Upper lobe of left lung (tissue), 6 donors: ENCODE measurements around the gene CACNA1H. TPM values are rescaled to one million over a fixed set of nuclear protein-coding genes. Genes with fewer than 3 reads are reported as not detected.

Source experiments
- ATAC-seq, 2 donors: fragments of 200-7000 bp; cut with Tn5 transposase; one replicate each; pipeline ENCODE4 v1.9.1; 2022; ENCODE audit warnings: mild to moderate bottlenecking in 2 of 2, moderate library complexity in 2 of 2; ENCODE audit not compliant: low FRiP score in 2 of 2
- DNase-seq, 2 donors: peaks; one replicate each; pipeline ENCODE4 v3.0.0-alpha.2; 2019 to 2020
- H3K27ac ChIP-seq, 4 donors: fragments of 200-600 bp; sonication (generic); one replicate each; pipeline ENCODE4 v1.5.1; 2016 to 2019
- H3K27me3 ChIP-seq, 4 donors: fragments of 200-600 bp; sonication (generic); one replicate each; pipeline ENCODE4 v1.5.1; 2017 to 2019
- H3K36me3 ChIP-seq, 4 donors: fragments of 200-600 bp; sonication (generic); one replicate each; pipeline ENCODE4 v1.5.1; 2016 to 2019
- H3K4me1 ChIP-seq, 4 donors: fragments of 200-600 bp; sonication (generic); one replicate each; pipeline ENCODE4 v1.5.1; 2018 to 2019
- H3K4me3 ChIP-seq, 4 donors: fragments of 200-600 bp; sonication (generic); one replicate each; pipeline ENCODE4 v1.5.1; 2017 to 2019; ENCODE audit warnings: mild to moderate bottlenecking in 2 of 4, moderate library complexity in 1 of 4
- H3K9me3 ChIP-seq, 4 donors: fragments of 200-600 bp; sonication (generic); one replicate each; pipeline ENCODE4 v1.5.1; 2018 to 2019
- CTCF ChIP-seq, 6 experiments: fragments of 450-650 bp in 4 of 6; fragments of 200-600 bp in 2 of 6; sonication (generic) in 2 of 6; IDR thresholded peaks; one replicate each; pipeline ENCODE4 v1.5.1; 2016 to 2019; ENCODE audit warnings: antibody characterized with exemption in 6 of 6
- EP300 ChIP-seq, 4 donors: sonication (generic); formaldehyde crosslinking; IDR thresholded peaks; one replicate each; pipeline ENCODE4 v1.5.1; 2017; ENCODE audit warnings: antibody characterized with exemption in 4 of 4, control low read depth in 2 of 4
- POLR2A ChIP-seq, 4 donors: fragments of 450-650 bp; IDR thresholded peaks; one replicate each; pipeline ENCODE4 v1.5.1; 2016 to 2017; ENCODE audit warnings: antibody characterized with exemption in 4 of 4, mild to moderate bottlenecking in 2 of 4
- POLR2AphosphoS5 ChIP-seq, 2 donors: sonication (generic); formaldehyde crosslinking; IDR thresholded peaks; one replicate each; pipeline ENCODE4 v1.5.1; 2017; ENCODE audit warnings: antibody characterized with exemption in 2 of 2
- WGBS, 2 donors: methylation state at CpG; one replicate each; pipeline ENCODE4 v1.1.5; 2017 to 2018; 5-methylcytosine and 5-hydroxymethylcytosine counted together
- total RNA-seq, 6 donors: library from RNA; depleted of rRNA in 4 of 6; stranded (reverse); fragments of >200 nt in 4 of 6; gene quantifications; one replicate each; pipeline versions ENCODE4 v1.1.0 to v1.2.1, GENCODE V29; 2016 to 2021
- donor health status: DM: no; HTN: no; CAD: no; lungs with moderate emphysema.
- donor health status: DM: no; HTN: yes; CAD: no; lungs with severe emphysema.

CACNA1H gene
- total RNA-seq, 6 donors from 2014 or later = 6.4 to 46.1 (median 9.3) TPM

GRCh38 chr16:1171854-1172428, 19.0 kb downstream of the CACNA1H start:
- DNase-seq (no peak), ATAC-seq (no peak)
- H3K4me3 ChIP-seq = no peak overlapping the region
- H3K4me1 ChIP-seq = no peaks in the 10 kb centered on the region
- TF ChIP-seq EP300 (IDR thresholded peaks at IDR 0.05) (no peak), POLR2AphosphoS5 (IDR thresholded peaks at IDR 0.05) (no peak), POLR2A (IDR thresholded peaks at IDR 0.05) (no peak), CTCF (IDR thresholded peaks at IDR 0.05) (no peak)
- H3K9me3 ChIP-seq = no peaks in the 10 kb centered on the region
- no peaks in the 10 kb centered on the region for H3K27me3 ChIP-seq
- no peak overlapping the region for H3K27ac ChIP-seq
- no peaks in the 10 kb centered on the region for H3K36me3 ChIP-seq
- 84 to 94% methylated on average over 9 to 36 of the region's 36 CpGs for WGBS, 2 donors

GRCh38 chr16:1172651-1173050, 19.7 kb downstream of the CACNA1H start:
- H3K36me3 ChIP-seq = no peaks in the 10 kb centered on the region
- H3K4me3 ChIP-seq = no peak overlapping the region
- no peaks in the 10 kb centered on the region for H3K9me3 ChIP-seq
- TF ChIP-seq EP300 (IDR thresholded peaks at IDR 0.05) = no peak
- TF ChIP-seq CTCF (IDR thresholded peaks at IDR 0.05) = no peak
- no peak for ATAC-seq
- DNase-seq = no peak
- H3K27ac ChIP-seq = no peak overlapping the region
- no peaks in the 10 kb centered on the region for H3K27me3 ChIP-seq
- 84 to 93% methylated on average over 3 to 13 of the region's 13 CpGs for WGBS, 2 donors
- H3K4me1 ChIP-seq = no peaks in the 10 kb centered on the region

GRCh38 chr16:1173788-1174451, 21.0 kb downstream of the CACNA1H start:
- TF ChIP-seq CTCF (IDR thresholded peaks at IDR 0.05) (no peak), POLR2AphosphoS5 (IDR thresholded peaks at IDR 0.05) (no peak), POLR2A (IDR thresholded peaks at IDR 0.05) (no peak), EP300 (IDR thresholded peaks at IDR 0.05) (no peak)
- H3K9me3 ChIP-seq = no peaks in the 10 kb centered on the region
- ATAC-seq = no peak
- H3K27ac ChIP-seq = no peak overlapping the region
- H3K27me3 ChIP-seq = no peaks in the 10 kb centered on the region
- no peak overlapping the region for H3K4me3 ChIP-seq
- no peaks in the 10 kb centered on the region for H3K36me3 ChIP-seq
- H3K4me1 ChIP-seq = no peaks in the 10 kb centered on the region
- no peak for DNase-seq
- WGBS, 2 donors = 74 to 78% methylated on average over 7 to 11 of the region's 14 CpGs

GRCh38 chr16:1174477-1175357, 21.8 kb downstream of the CACNA1H start:
- DNase-seq = no peak
- H3K4me1 ChIP-seq = no peaks in the 10 kb centered on the region
- 47 to 80% methylated on average over 8 to 37 of the region's 38 CpGs for WGBS, 2 donors
- no peak for TF ChIP-seq CTCF (IDR thresholded peaks at IDR 0.05)
- TF ChIP-seq EP300 (IDR thresholded peaks at IDR 0.05) = no peak
- TF ChIP-seq POLR2A (IDR thresholded peaks at IDR 0.05) = no peak
- no peak for TF ChIP-seq POLR2AphosphoS5 (IDR thresholded peaks at IDR 0.05)
- no peak for ATAC-seq
- no peaks in the 10 kb centered on the region for H3K9me3 ChIP-seq
- H3K27ac ChIP-seq = no peak overlapping the region
- no peaks in the 10 kb centered on the region for H3K36me3 ChIP-seq
- no peak overlapping the region for H3K4me3 ChIP-seq
- H3K27me3 ChIP-seq = no peaks in the 10 kb centered on the region
